Nephron progenitor cell (in vitro differentiated cells): ENCODE data around the gene FMC1.

Experiments used
- DNase-seq: peaks from one replicate; pipeline ENCODE4 v3.0.0; 2021
- H3K27ac Mint-ChIP-seq: 2 replicates; pipeline ENCODE4 v1.8.0; 2021; ENCODE audit warnings: mild to moderate bottlenecking, moderate library complexity, mixed read lengths
- H3K27me3 Mint-ChIP-seq: 2 replicates; pipeline ENCODE4 v1.8.0; 2021; ENCODE audit warnings: mild to moderate bottlenecking, low read depth, mixed read lengths; ENCODE audit not compliant: poor library complexity
- H3K36me3 Mint-ChIP-seq: 2 replicates; pipeline ENCODE4 v1.8.0; 2021; ENCODE audit warnings: low read depth, mixed read lengths
- H3K4me1 Mint-ChIP-seq: 2 replicates; pipeline ENCODE4 v1.8.0; 2021; ENCODE audit warnings: mixed read lengths
- H3K4me3 Mint-ChIP-seq: 2 replicates; pipeline ENCODE4 v1.8.0; 2021; ENCODE audit warnings: mild to moderate bottlenecking, moderate library complexity, mixed read lengths
- H3K9me3 Mint-ChIP-seq: 2 replicates; pipeline ENCODE4 v1.8.0; 2021; ENCODE audit warnings: mild to moderate bottlenecking, moderate library complexity, mixed read lengths
- TF ChIP-seq, protein P1 (sequence below): fragments of 200-600 bp; sonication (generic); IDR thresholded peaks from 2 replicates; pipeline ENCODE4 v1.5.0; 2021; ENCODE audit warnings: antibody characterized with exemption

Gene FMC1

GRCh38 chr7:139339025-139339424 lies 2.1 kb upstream of the FMC1 start:
- H3K4me3 Mint-ChIP-seq, result peak overlapping the region; percentile 96
- peaks cover 18% of the 10 kb centered on the region for H3K9me3 Mint-ChIP-seq
- H3K27ac Mint-ChIP-seq, result no peak overlapping the region
- peaks cover 16% of the 10 kb centered on the region for H3K36me3 Mint-ChIP-seq
- peaks cover 18% of the 10 kb centered on the region for H3K27me3 Mint-ChIP-seq
- peaks cover 21% of the 10 kb centered on the region for H3K4me1 Mint-ChIP-seq
- TF ChIP-seq, protein P1, sequence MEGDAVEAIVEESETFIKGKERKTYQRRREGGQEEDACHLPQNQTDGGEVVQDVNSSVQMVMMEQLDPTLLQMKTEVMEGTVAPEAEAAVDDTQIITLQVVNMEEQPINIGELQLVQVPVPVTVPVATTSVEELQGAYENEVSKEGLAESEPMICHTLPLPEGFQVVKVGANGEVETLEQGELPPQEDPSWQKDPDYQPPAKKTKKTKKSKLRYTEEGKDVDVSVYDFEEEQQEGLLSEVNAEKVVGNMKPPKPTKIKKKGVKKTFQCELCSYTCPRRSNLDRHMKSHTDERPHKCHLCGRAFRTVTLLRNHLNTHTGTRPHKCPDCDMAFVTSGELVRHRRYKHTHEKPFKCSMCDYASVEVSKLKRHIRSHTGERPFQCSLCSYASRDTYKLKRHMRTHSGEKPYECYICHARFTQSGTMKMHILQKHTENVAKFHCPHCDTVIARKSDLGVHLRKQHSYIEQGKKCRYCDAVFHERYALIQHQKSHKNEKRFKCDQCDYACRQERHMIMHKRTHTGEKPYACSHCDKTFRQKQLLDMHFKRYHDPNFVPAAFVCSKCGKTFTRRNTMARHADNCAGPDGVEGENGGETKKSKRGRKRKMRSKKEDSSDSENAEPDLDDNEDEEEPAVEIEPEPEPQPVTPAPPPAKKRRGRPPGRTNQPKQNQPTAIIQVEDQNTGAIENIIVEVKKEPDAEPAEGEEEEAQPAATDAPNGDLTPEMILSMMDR, result no peak
- DNase-seq, result no peak

DNA sequence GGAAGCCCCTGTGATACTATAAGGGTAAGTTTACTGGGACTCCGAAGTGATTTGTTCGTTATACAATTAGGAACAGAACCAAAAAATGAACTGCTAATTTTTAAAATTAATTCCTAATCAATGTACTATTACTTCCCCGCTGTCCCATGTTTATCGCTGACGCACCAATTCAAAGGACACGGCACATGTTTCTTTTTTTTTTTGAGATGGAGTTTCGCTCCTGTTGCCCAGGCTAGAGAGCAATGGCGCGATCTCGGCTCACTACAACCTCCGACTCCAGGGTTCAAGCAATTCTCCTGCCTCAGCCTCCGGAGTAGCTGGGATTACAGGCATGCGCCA lies 1.5 kb upstream of the FMC1 start:
- H3K4me1 Mint-ChIP-seq, result peaks cover 21% of the 10 kb centered on the region
- TF ChIP-seq, protein P1, result no peak
- H3K4me3 Mint-ChIP-seq, result peak overlapping the region; percentile 96
- H3K36me3 Mint-ChIP-seq, result peaks cover 21% of the 10 kb centered on the region
- peaks cover 18% of the 10 kb centered on the region for H3K9me3 Mint-ChIP-seq
- H3K27me3 Mint-ChIP-seq, result peaks cover 18% of the 10 kb centered on the region
- DNase-seq, result no peak
- H3K27ac Mint-ChIP-seq, result peak overlapping the region; percentile 100

DNA sequence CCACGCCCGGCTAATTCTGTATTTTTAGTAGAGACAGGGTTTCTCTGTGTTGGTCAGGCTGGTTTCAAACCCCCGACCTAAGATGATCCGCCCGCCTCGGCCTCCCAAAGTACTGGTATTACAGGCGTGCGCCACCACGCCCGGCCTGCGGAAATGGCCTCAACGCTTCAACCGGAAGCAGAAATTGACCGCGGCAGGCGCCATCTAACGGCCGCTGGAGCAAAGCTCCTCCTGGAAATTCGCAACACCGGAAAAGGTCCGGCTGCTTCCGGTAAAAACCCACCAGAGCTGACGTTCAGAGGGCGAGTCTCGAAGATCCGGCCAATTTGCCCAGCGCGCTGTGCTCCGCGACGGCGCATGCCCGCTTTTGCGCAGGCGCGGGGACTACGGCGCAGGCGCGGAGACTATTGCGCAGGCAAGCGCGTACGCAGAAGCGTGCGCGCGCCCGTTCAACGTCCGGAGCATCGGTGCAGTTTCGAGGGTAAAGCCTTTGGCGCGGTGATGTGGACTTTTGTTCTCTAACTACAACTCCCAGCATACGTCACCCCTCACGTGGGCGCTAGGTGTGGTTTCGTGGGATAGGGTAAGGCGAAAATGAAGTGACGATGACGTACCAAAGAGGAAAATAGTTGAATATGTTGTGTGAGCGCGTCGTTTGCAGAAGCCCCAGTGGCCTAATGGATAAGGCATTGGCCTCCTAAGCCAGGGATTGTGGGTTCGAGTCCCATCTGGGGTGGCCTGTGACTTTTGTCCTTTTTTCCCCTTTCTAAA lies 915 bp upstream of the FMC1 start:
- H3K9me3 Mint-ChIP-seq, result peaks cover 18% of the 10 kb centered on the region
- H3K36me3 Mint-ChIP-seq, result peaks cover 26% of the 10 kb centered on the region
- H3K27ac Mint-ChIP-seq, result peak overlapping the region; percentile 100
- TF ChIP-seq, protein P1, result peak; percentile 57
- H3K4me3 Mint-ChIP-seq, result peak overlapping the region; percentile 96
- DNase-seq, result peak; percentile 93
- peaks cover 21% of the 10 kb centered on the region for H3K4me1 Mint-ChIP-seq
- peaks cover 18% of the 10 kb centered on the region for H3K27me3 Mint-ChIP-seq

GRCh38 chr7:139340808-139341057 lies 404 bp upstream of the FMC1 start:
- Mint-ChIP-seq H3K27ac (peak overlapping the region; percentile 100), H3K36me3 (peaks cover 30% of the 10 kb centered on the region), H3K4me1 (peaks cover 21% of the 10 kb centered on the region), H3K4me3 (peak overlapping the region; percentile 96), H3K9me3 (peaks cover 18% of the 10 kb centered on the region), H3K27me3 (peaks cover 14% of the 10 kb centered on the region)
- TF ChIP-seq, protein P1, result no peak
- no peak for DNase-seq

GRCh38 chr7:139341776-139342226 lies 664 bp downstream of the FMC1 start:
- TF ChIP-seq, protein P1, result no peak
- H3K27me3 Mint-ChIP-seq, result peaks cover 14% of the 10 kb centered on the region
- peaks cover 21% of the 10 kb centered on the region for H3K4me1 Mint-ChIP-seq
- H3K27ac Mint-ChIP-seq, result peak overlapping the region; percentile 100
- H3K36me3 Mint-ChIP-seq, result peaks cover 39% of the 10 kb centered on the region
- peak overlapping the region; percentile 96 for H3K4me3 Mint-ChIP-seq
- no peak for DNase-seq
- H3K9me3 Mint-ChIP-seq, result peaks cover 18% of the 10 kb centered on the region

GRCh38 chr7:139345042-139345441 lies 3.9 kb downstream of the FMC1 start:
- Mint-ChIP-seq H3K27ac (no peak overlapping the region), H3K4me3 (no peak overlapping the region), H3K36me3 (peaks cover 59% of the 10 kb centered on the region), H3K27me3 (peaks cover 10% of the 10 kb centered on the region), H3K9me3 (peaks cover 5% of the 10 kb centered on the region), H3K4me1 (peaks cover 21% of the 10 kb centered on the region)
- TF ChIP-seq, protein P1, result no peak
- DNase-seq, result no peak
